ENCODE measurements around the gene SLC27A5.

SLC27A5 gene

DNA sequence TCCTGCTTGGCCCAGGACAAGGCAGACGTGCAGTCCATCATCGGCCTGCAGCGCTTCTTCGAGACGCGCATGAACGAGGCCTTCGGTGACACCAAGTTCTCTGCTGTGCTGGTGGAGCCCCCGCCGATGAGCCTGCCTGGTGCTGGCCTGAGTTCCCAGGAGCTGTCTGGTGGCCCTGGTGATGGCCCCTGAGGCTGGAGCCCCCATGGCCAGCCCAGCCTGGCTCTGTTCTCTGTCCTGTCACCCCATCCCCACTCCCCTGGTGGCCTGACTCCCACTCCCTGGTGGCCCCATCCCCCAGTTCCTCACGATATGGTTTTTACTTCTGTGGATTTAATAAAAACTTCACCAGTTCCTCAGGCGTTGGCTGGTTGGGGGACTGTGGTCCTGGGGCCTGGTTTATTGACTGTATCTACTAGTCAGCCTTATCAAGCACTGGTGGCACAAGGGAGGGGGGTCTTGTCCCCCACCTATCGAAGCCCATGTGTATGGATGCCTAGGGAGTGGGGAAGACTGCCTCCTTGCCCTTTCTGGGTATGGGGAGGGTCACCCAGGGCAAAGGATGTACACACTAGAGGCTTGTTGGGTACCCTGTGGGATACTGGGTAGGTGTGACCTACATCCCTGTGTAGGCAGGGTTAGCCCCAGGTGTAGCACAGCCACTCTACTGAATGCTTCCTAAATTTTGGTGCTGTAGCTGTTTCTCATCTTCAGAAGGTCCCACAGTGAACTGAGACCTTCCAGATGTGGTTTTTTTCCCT, 38.8 kb upstream of the SLC27A5 start:
- peaks cover 61% of the 10 kb centered on the region for H3K79me2 ChIP-seq (ENCODE audit: low read length)
- H3K27ac ChIP-seq (ENCODE audit: low read length) = no peak overlapping the region

DNA sequence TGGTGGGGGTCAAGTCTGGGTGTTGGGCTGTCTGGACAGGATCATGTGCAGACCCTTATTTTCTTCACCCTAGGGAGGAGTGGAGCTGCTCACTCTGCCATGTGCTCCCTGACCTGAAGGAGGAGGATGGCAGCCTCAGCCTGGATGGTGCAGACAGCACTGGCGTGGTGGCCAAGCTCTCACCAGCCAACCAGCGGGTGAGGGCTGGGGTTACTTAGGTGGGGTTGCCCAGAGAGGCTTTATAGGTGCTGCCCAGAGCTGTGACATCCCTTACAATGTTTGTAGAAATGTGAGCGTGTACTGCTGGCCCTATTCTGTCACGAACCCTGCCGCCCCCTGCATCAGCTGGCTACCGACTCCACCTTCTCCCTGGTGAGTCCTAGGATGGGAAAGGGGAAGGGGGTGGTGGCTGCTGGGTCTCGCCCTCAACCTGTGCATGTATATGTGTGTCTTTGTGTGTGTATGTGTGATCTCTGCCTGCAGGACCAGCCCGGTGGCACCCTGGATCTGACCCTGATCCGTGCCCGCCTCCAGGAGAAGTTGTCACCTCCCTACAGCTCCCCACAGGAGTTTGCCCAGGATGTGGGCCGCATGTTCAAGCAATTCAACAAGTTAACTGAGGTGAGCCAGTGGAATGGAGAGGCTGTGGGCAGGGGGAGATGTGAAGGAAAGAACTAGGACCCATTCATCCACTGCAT, 38.0 kb upstream of the SLC27A5 start:
- peaks cover 11% of the 10 kb centered on the region for H3K4me1 ChIP-seq (ENCODE audit: low read length)
- no peak for DNase-seq
- H3K27ac ChIP-seq (ENCODE audit: low read length) = no peak overlapping the region
- H3K9ac ChIP-seq (ENCODE audit: low read length) = no peak overlapping the region
- no peak overlapping the region for H3K4me2 ChIP-seq (ENCODE audit: low read depth, low read length)
- H3K27me3 ChIP-seq (replicated peaks; ENCODE audit: insufficient read depth, low read length) = no peaks in the 10 kb centered on the region
- peaks cover 40% of the 10 kb centered on the region for H3F3A ChIP-seq (ENCODE audit: insufficient read depth, low read length)
- H3K79me2 ChIP-seq (ENCODE audit: low read length) = peaks cover 66% of the 10 kb centered on the region
- H4K20me1 ChIP-seq (ENCODE audit: insufficient read depth, low read length) = peaks cover 36% of the 10 kb centered on the region
- no peaks in the 10 kb centered on the region for H3K9me2 ChIP-seq (replicated peaks; ENCODE audit: insufficient read depth, low read length)
- TF ChIP-seq EZH2 (optimal IDR thresholded peaks at IDR 0.05; ENCODE audit: low read depth, low read length) (no peak), CTCF (IDR thresholded peaks at IDR 0.05; ENCODE audit: low read length) (no peak), EZH2phosphoT487 (IDR thresholded peaks at IDR 0.05; ENCODE audit: low read length) (no peak)
- no peaks in the 10 kb centered on the region for H3K9me3 ChIP-seq (replicated peaks; ENCODE audit: insufficient read depth, low read length)
- no peak overlapping the region for H2AFZ ChIP-seq (ENCODE audit: low read length)
- H3K4me3 ChIP-seq (ENCODE audit: low read length) = no peak overlapping the region
- peaks cover 27% of the 10 kb centered on the region for H3K36me3 ChIP-seq (replicated peaks; ENCODE audit: insufficient read depth, low read length)

More for the DNA sequence above, 38.8 kb upstream of the SLC27A5 start:
- Histone ChIP-seq H3K9me2 (replicated peaks; ENCODE audit: insufficient read depth, low read length) (no peaks in the 10 kb centered on the region), H3K36me3 (replicated peaks; ENCODE audit: insufficient read depth, low read length) (peaks cover 27% of the 10 kb centered on the region), H3K9me3 (replicated peaks; ENCODE audit: insufficient read depth, low read length) (no peaks in the 10 kb centered on the region), H3K4me2 (ENCODE audit: low read depth, low read length) (no peak overlapping the region), H3F3A (ENCODE audit: insufficient read depth, low read length) (peaks cover 47% of the 10 kb centered on the region), H3K9ac (ENCODE audit: low read length) (no peak overlapping the region), H2AFZ (ENCODE audit: low read length) (no peak overlapping the region), H4K20me1 (ENCODE audit: insufficient read depth, low read length) (peaks cover 29% of the 10 kb centered on the region), H3K27me3 (replicated peaks; ENCODE audit: insufficient read depth, low read length) (no peaks in the 10 kb centered on the region), H3K4me1 (ENCODE audit: low read length) (peaks cover 15% of the 10 kb centered on the region), H3K4me3 (ENCODE audit: low read length) (no peak overlapping the region)
- TF ChIP-seq EZH2 (optimal IDR thresholded peaks at IDR 0.05; ENCODE audit: low read depth, low read length) = no peak
- no peak for TF ChIP-seq EZH2phosphoT487 (IDR thresholded peaks at IDR 0.05; ENCODE audit: low read length)
- no peak for TF ChIP-seq CTCF (IDR thresholded peaks at IDR 0.05; ENCODE audit: low read length)
- no peak for DNase-seq

GRCh38 chr19:58548859-58549663, 37.3 kb upstream of the SLC27A5 start:
- Histone ChIP-seq H3K36me3 (replicated peaks; ENCODE audit: insufficient read depth, low read length) (peaks cover 27% of the 10 kb centered on the region), H3K27ac (ENCODE audit: low read length) (no peak overlapping the region), H4K20me1 (ENCODE audit: insufficient read depth, low read length) (peaks cover 36% of the 10 kb centered on the region), H2AFZ (ENCODE audit: low read length) (no peak overlapping the region), H3K4me3 (ENCODE audit: low read length) (no peak overlapping the region), H3K79me2 (ENCODE audit: low read length) (peaks cover 62% of the 10 kb centered on the region), H3K9me2 (replicated peaks; ENCODE audit: insufficient read depth, low read length) (no peaks in the 10 kb centered on the region), H3F3A (ENCODE audit: insufficient read depth, low read length) (peaks cover 33% of the 10 kb centered on the region), H3K9ac (ENCODE audit: low read length) (no peak overlapping the region), H3K4me2 (ENCODE audit: low read depth, low read length) (no peak overlapping the region), H3K27me3 (replicated peaks; ENCODE audit: insufficient read depth, low read length) (no peaks in the 10 kb centered on the region), H3K4me1 (ENCODE audit: low read length) (peaks cover 11% of the 10 kb centered on the region), H3K9me3 (replicated peaks; ENCODE audit: insufficient read depth, low read length) (no peaks in the 10 kb centered on the region)
- DNase-seq = no peak
- TF ChIP-seq EZH2 (optimal IDR thresholded peaks at IDR 0.05; ENCODE audit: low read depth, low read length) (no peak), CTCF (IDR thresholded peaks at IDR 0.05; ENCODE audit: low read length) (no peak), EZH2phosphoT487 (IDR thresholded peaks at IDR 0.05; ENCODE audit: low read length) (no peak)

Measured in MM.1S (cell line).